ENCODE measurements around the gene PRKCH. TPM values are rescaled to one million over a fixed set of nuclear protein-coding genes. Genes with fewer than 3 reads are reported as not detected.

The PRKCH gene
- total RNA-seq, 2 donors from 2014 or later, result 27.6 to 33.9 TPM

GRCh38 chr14:61489932-61490331 lies 168.6 kb downstream of the PRKCH start:
- no peak for DNase-seq (ENCODE audit: low spot score)
- Histone ChIP-seq H3K36me3 (no peaks in the 10 kb centered on the region), H3K27ac (peak overlapping the region in 1 of 2 donors; percentile 74), H3K4me3 (no peak overlapping the region), H3K27me3 (replicated peaks; ENCODE audit: insufficient read depth) (no peaks in the 10 kb centered on the region), H3K9me3 (no peaks in the 10 kb centered on the region), H3K4me1 (replicated peaks) (peaks cover 5% of the 10 kb centered on the region)
- TF ChIP-seq POLR2A (IDR thresholded peaks at IDR 0.05) (no peak), POLR2AphosphoS5 (IDR thresholded peaks at IDR 0.05) (no peak), CTCF (IDR thresholded peaks at IDR 0.05) (no peak)
- intact Hi-C loops (cut with DNase I), result no loop called here
- 72% methylated on average over 6 of the region's 6 CpGs for WGBS

GRCh38 chr14:61491224-61491623 lies 169.8 kb downstream of the PRKCH start:
- Histone ChIP-seq H3K4me3 (no peak overlapping the region), H3K9me3 (no peaks in the 10 kb centered on the region), H3K27me3 (replicated peaks; ENCODE audit: insufficient read depth) (no peaks in the 10 kb centered on the region), H3K27ac (peak overlapping the region; percentile 7 to 74), H3K36me3 (no peaks in the 10 kb centered on the region), H3K4me1 (replicated peaks) (peaks cover 5% of the 10 kb centered on the region)
- 0% methylated on average over 1 of the region's 1 CpG for WGBS
- no peak for TF ChIP-seq POLR2A (IDR thresholded peaks at IDR 0.05)
- peak; percentile 70 for TF ChIP-seq POLR2AphosphoS5 (IDR thresholded peaks at IDR 0.05)
- peak; percentile 77 for DNase-seq (ENCODE audit: low spot score)
- intact Hi-C loops (cut with DNase I), result no loop called here

- Histone ChIP-seq H3K27ac (peak overlapping the region; percentile 7 to 74), H3K4me3 (no peak overlapping the region), H3K4me1 (replicated peaks) (peaks cover 5% of the 10 kb centered on the region), H3K36me3 (no peaks in the 10 kb centered on the region), H3K27me3 (replicated peaks; ENCODE audit: insufficient read depth) (no peaks in the 10 kb centered on the region), H3K9me3 (no peaks in the 10 kb centered on the region)
- WGBS, result 54% methylated on average over 5 of the region's 5 CpGs
- intact Hi-C loops (cut with DNase I), result no loop called here
- TF ChIP-seq POLR2AphosphoS5 (IDR thresholded peaks at IDR 0.05) (peak; percentile 72), POLR2A (IDR thresholded peaks at IDR 0.05) (no peak), CTCF (IDR thresholded peaks at IDR 0.05) (no peak)
- peak; percentile 62 for DNase-seq (ENCODE audit: low spot score)
Measured at GRCh38 chr14:61491876-61492434, 170.6 kb downstream of the PRKCH start.

- H3K27me3 ChIP-seq (replicated peaks; ENCODE audit: insufficient read depth), result no peaks in the 10 kb centered on the region
- H3K36me3 ChIP-seq, result no peaks in the 10 kb centered on the region
- H3K4me1 ChIP-seq (replicated peaks), result peaks cover 5% of the 10 kb centered on the region
- no peak overlapping the region for H3K4me3 ChIP-seq
- WGBS, result 90% methylated on average over 3 of the region's 3 CpGs
- H3K9me3 ChIP-seq, result no peaks in the 10 kb centered on the region
- intact Hi-C loops (cut with DNase I), result no loop called here
- no peak for DNase-seq (ENCODE audit: low spot score)
- TF ChIP-seq POLR2AphosphoS5 (IDR thresholded peaks at IDR 0.05) (no peak), CTCF (IDR thresholded peaks at IDR 0.05) (no peak)
- H3K27ac ChIP-seq, result peak overlapping the region in 1 of 2 donors; percentile 74
Measured at GRCh38 chr14:61492474-61492873, 171.1 kb downstream of the PRKCH start.

GRCh38 chr14:61493239-61493638 lies 171.9 kb downstream of the PRKCH start:
- DNase-seq (ENCODE audit: low spot score), result no peak
- Histone ChIP-seq H3K9me3 (no peaks in the 10 kb centered on the region), H3K4me3 (no peak overlapping the region), H3K27me3 (replicated peaks; ENCODE audit: insufficient read depth) (no peaks in the 10 kb centered on the region), H3K4me1 (replicated peaks) (peaks cover 5% of the 10 kb centered on the region), H3K36me3 (no peaks in the 10 kb centered on the region), H3K27ac (peak overlapping the region in 1 of 2 donors; percentile 74)
- TF ChIP-seq POLR2A (IDR thresholded peaks at IDR 0.05) (no peak), POLR2AphosphoS5 (IDR thresholded peaks at IDR 0.05) (no peak), CTCF (IDR thresholded peaks at IDR 0.05) (no peak)
- WGBS, result 63% methylated on average over 3 of the region's 3 CpGs
- intact Hi-C loops (cut with DNase I), result no loop called here
